Endothelial cell of umbilical vein (primary cell): ENCODE results near the gene GRK6. TPM values are rescaled to one million over a fixed set of nuclear protein-coding genes. Genes with fewer than 3 reads are reported as not detected.

Experiments
- BruUV-seq: library from RNA; stranded (reverse); fragments of 400-500 nt; replicated peaks from 2 replicates; lab custom pipeline; 2021; lab: Mats Ljungman, UMichigan
- CTCF ChIA-PET: fragments of 300-600, 350-600 bp; sonication (Branson Sonifier 250); formaldehyde crosslinking; loops from one replicate; lab custom pipeline; 2021; ENCODE audit warnings: antibody characterized with exemption, inconsistent platforms; lab: Charles Lee
- POLR2A ChIA-PET: fragments of 300-600, 350-600 bp; sonication (Branson Sonifier 250); formaldehyde crosslinking; loops from one replicate; lab custom pipeline; 2021; ENCODE audit warnings: antibody characterized with exemption, inconsistent platforms; lab: Charles Lee
- DNase-seq: peaks from one replicate; pipeline ENCODE4 v3.0.0-alpha.2; 2011; ENCODE audit warnings: low read depth, low spot score
- FAIRE-seq: peaks from 2 replicates; lab custom pipeline; 2011; peaks lifted over from hg19 to GRCh38; lab: Jason Lieb, UNC
- H2AFZ ChIP-seq: 2 replicates; pipeline ENCODE4 v1.6.0; 2012; ENCODE audit warnings: low read depth, low read length, control low read depth, inconsistent platforms
- H3K27ac ChIP-seq: 2 replicates; pipeline ENCODE4 v1.5.1; 2011; ENCODE audit warnings: low read depth, mild to moderate bottlenecking, control low read depth, low read length, moderate library complexity; ENCODE audit not compliant: insufficient read depth
- H3K27me3 ChIP-seq, 2 experiments: 2 replicates each; pipeline versions ENCODE4 v1.6.0 to v1.6.1; 2011; ENCODE audit warnings: low read length in 2 of 2, mixed read lengths in 1 of 2; ENCODE audit not compliant: control insufficient read depth in 2 of 2, insufficient read depth in 2 of 2
- H3K36me3 ChIP-seq, 2 experiments: 2 replicates in 1 of 2; 3 replicates in 1 of 2; pipeline ENCODE4 v1.5.1; 2011; ENCODE audit warnings: low read length in 2 of 2, mild to moderate bottlenecking in 1 of 2, moderate library complexity in 1 of 2; ENCODE audit not compliant: control insufficient read depth in 2 of 2, insufficient read depth in 2 of 2; ENCODE audit errors: extremely low read depth in 1 of 2
- H3K4me1 ChIP-seq: 3 replicates; pipeline ENCODE4 v1.5.1; 2011; ENCODE audit warnings: mild to moderate bottlenecking, low read length; ENCODE audit not compliant: control insufficient read depth, insufficient read depth; ENCODE audit errors: extremely low read depth
- H3K4me2 ChIP-seq: 2 replicates; pipeline ENCODE4 v1.6.1; 2011; ENCODE audit warnings: low read length, control low read depth, mixed read lengths; ENCODE audit not compliant: insufficient read depth
- H3K4me3 ChIP-seq, 3 experiments: fragments of 200-600 bp in 1 of 3; sonication (generic), shearing (Covaris generic) in 1 of 3; replicated peaks in 1 of 3; 2 replicates each; pipeline ENCODE4 v1.5.1; 2011 to 2016; ENCODE audit warnings: control low read depth in 3 of 3, low read length in 3 of 3, mild to moderate bottlenecking in 2 of 3, inconsistent platforms in 1 of 3, low read depth in 1 of 3, moderate library complexity in 1 of 3; ENCODE audit not compliant: insufficient read depth in 1 of 3
- H3K79me2 ChIP-seq: 2 replicates; pipeline ENCODE4 v1.6.0; 2012; ENCODE audit warnings: low read length, inconsistent platforms; ENCODE audit not compliant: control insufficient read depth, insufficient read depth
- H3K9ac ChIP-seq: replicated peaks from 2 replicates; pipeline ENCODE3; 2011; ENCODE audit warnings: low read length, control low read depth; ENCODE audit not compliant: insufficient read depth; ENCODE audit errors: extremely low read depth
- H3K9me1 ChIP-seq: replicated peaks from 3 replicates; pipeline ENCODE4 v1.6.0; 2011; ENCODE audit warnings: mild to moderate bottlenecking, low read length; ENCODE audit not compliant: control insufficient read depth, insufficient read depth; ENCODE audit errors: extremely low read depth
- H3K9me3 ChIP-seq: replicated peaks from 2 replicates; pipeline ENCODE4 v1.5.1; 2012; ENCODE audit warnings: low read length, inconsistent platforms; ENCODE audit not compliant: control insufficient read depth, insufficient read depth
- H4K20me1 ChIP-seq: replicated peaks from 2 replicates; pipeline ENCODE3; 2011; ENCODE audit warnings: mild to moderate bottlenecking, low read length; ENCODE audit not compliant: control insufficient read depth, insufficient read depth; ENCODE audit errors: extremely low read depth
- CTCF ChIP-seq, 2 donors: IDR thresholded peaks; 1 replicate in 1 of 2; 2 replicates in 1 of 2; pipeline ENCODE4 v1.5.1; 2011; ENCODE audit warnings: low read length in 2 of 2, mild to moderate bottlenecking in 2 of 2, moderate library complexity in 2 of 2, control low read depth in 1 of 2, inconsistent platforms in 1 of 2, low read depth in 1 of 2; ENCODE audit not compliant: insufficient read depth in 1 of 2; ENCODE audit errors: extremely low read depth in 1 of 2
- EZH2 ChIP-seq: IDR thresholded peaks from 2 replicates; pipeline ENCODE4 v1.6.1; 2012; ENCODE audit warnings: borderline replicate concordance, low read depth, mild to moderate bottlenecking, moderate library complexity, low read length, inconsistent platforms; ENCODE audit not compliant: severe bottlenecking
- FOS ChIP-seq: IDR thresholded peaks from 2 replicates; pipeline ENCODE4 v1.6.1; 2011; ENCODE audit warnings: mild to moderate bottlenecking, low read length, moderate library complexity, borderline replicate concordance; ENCODE audit not compliant: insufficient read depth
- GATA2 ChIP-seq: IDR thresholded peaks from 2 replicates; pipeline ENCODE4 v1.7.0; 2011; ENCODE audit warnings: low read depth, mild to moderate bottlenecking, moderate library complexity, mixed read lengths, low read length; ENCODE audit not compliant: insufficient read length, insufficient read depth
- JUN ChIP-seq: IDR thresholded peaks from 2 replicates; pipeline ENCODE4 v1.6.1; 2011; ENCODE audit warnings: borderline replicate concordance, low read depth; ENCODE audit not compliant: insufficient read length, insufficient read depth
- MYC ChIP-seq: IDR thresholded peaks from one replicate; pipeline ENCODE4 v1.6.1; 2011; ENCODE audit warnings: mild to moderate bottlenecking, low read depth, low read length
- POLR2A ChIP-seq: IDR thresholded peaks from 2 replicates; pipeline ENCODE4 v1.6.1; 2012; ENCODE audit warnings: low read depth, mild to moderate bottlenecking, control low read depth, low read length
- POLR2AphosphoS5 ChIP-seq: IDR thresholded peaks from 2 replicates; pipeline ENCODE4 v1.6.1; 2012; ENCODE audit warnings: low read depth, mild to moderate bottlenecking, control low read depth, low read length, moderate library complexity; ENCODE audit not compliant: insufficient read depth
- dilution Hi-C: fragments of 300-500 bp; cut with MboI; formaldehyde crosslinking; loops from one replicate; pipeline ENCODE4 v1.15.0; 2019; ENCODE audit warnings: low sequenced_read_pairs; ENCODE audit not compliant: extremely low pct_ligation_motif_present
- intact Hi-C: fragments of 100-400 bp; cut with micrococcal nuclease; formaldehyde crosslinking; loops from one replicate; pipeline ENCODE4 v1.10.0; 2022
- polyA plus RNA-seq, 4 experiments: library from polyadenylated mRNA; depleted of rRNA in 3 of 4; stranded (reverse) in 3 of 4; unstranded in 1 of 4; fragments of >200 nt; gene quantifications; 2 replicates each; pipeline versions ENCODE4 v1.2.1 to v1.2.3, GENCODE V29; 2011 to 2012; ENCODE audit warnings: missing spikeins in 1 of 4
- total RNA-seq: library from RNA; stranded (reverse); gene quantifications from 2 replicates; pipeline ENCODE4 v1.2.3, GENCODE V29; 2021
- TF ChIP-seq, protein P1 (sequence below): IDR thresholded peaks from 2 replicates; pipeline ENCODE4 v1.6.1; 2011; ENCODE audit not compliant: insufficient read depth, insufficient read length

GRK6 gene
- total and polyA plus RNA-seq, 2 donors (not counting 3 experiments of a cell fraction or from before 2014, with no cell fraction given), result 28.9 to 36.4 TPM

DNA sequence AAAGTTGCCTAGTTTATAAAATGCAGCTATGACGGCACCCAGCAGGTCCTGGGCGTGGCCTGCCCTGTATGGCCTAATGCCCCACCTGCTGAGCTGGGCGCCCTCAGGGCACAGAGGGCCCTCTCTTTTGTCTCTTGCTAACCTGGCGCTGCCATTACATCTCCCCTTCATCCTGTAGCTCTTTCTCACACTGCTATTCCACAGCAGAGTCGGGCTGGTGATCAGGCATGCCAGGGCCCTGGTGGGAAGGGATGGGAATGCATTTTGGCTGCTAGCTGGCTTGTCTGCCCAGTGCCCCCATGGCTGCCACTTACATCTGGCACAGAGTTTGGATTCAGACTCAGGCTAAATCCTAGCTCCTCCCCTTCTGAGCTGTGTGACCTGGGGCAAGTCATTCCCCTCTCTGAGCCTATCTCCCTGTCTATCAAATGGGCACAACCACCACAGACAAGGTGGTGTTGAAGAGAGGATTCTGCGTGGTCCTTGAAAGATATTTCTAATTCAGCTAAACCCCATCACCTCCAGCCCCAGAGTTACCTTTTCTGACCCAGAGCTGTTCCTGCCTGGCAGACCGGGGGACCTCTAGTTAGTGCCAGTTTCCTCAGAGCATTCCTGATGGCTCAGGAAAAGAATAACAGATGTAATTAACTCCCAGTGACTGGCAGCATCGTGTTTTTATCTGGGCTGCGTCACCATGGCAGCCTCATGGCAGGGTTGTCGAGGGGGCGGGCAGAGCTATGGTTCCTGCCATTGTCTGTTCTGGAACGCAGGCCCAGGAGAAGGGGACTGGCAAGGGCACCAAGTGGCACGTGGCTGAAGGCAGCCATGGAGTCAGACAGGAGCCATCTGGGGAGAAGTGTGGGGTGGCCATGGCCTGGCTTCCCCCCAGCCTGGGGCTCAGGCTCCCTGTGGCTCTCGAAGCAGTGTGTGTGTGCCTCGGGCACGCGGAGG lies 26.5 kb downstream of the GRK6 start:
- Histone ChIP-seq H3K27me3 (no peaks in the 10 kb centered on the region), H2AFZ (no peak overlapping the region), H3K9me1 (no peaks in the 10 kb centered on the region), H3K79me2 (no peaks in the 10 kb centered on the region), H3K36me3 (peaks cover 4 to 8% of the 10 kb centered on the region in 2 experiments), H3K27ac (peak overlapping the region; percentile 77), H3K4me3 (no peak overlapping the region), H3K9ac (no peak overlapping the region), H3K4me1 (peaks cover 33% of the 10 kb centered on the region), H3K4me2 (no peak overlapping the region), H4K20me1 (no peaks in the 10 kb centered on the region), H3K9me3 (no peaks in the 10 kb centered on the region)
- CTCF ChIA-PET, result interaction anchor here (0.5 to 13.5 kb wide), 18 partner anchors 9 to 339 kb away, joined by 3 to 288 read pairs (median 6); partner anchors contain the start of genes F12, GRK6, PFN3 and SLC34A1
- peak; percentile 69 for FAIRE-seq
- peak; percentile 73 for DNase-seq
- dilution Hi-C loops, result no loop called here
- POLR2A ChIA-PET, result interaction anchor here (1.0 to 2.4 kb wide), 3 partner anchors 27 to 49 kb away, joined by 3 to 7 read pairs (median 4); partner anchors contain the start of gene GRK6
- intact Hi-C loops, result no loop called here
- TF ChIP-seq EZH2 (no peak), CTCF (IDR thresholded peaks at IDR 0.05; ENCODE audit: extremely low read depth in 1 of 2, insufficient read depth in 1 of 2, low read depth in 1 of 2, low read length in 2 of 2) (peak in 1 of 2 donors; percentile 9), MYC (no peak), FOS (no peak), POLR2AphosphoS5 (no peak), JUN (no peak), POLR2A (no peak), GATA2 (no peak)
- TF ChIP-seq, protein P1, sequence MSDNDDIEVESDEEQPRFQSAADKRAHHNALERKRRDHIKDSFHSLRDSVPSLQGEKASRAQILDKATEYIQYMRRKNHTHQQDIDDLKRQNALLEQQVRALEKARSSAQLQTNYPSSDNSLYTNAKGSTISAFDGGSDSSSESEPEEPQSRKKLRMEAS, result peak; percentile 77
- no TSS peak for BruUV-seq
